GM13977 (cell line): ENCODE data around the gene TBC1D9.
A peak's percentile ranks its signal among the peaks of the same experiment; 100 is the strongest.

ENCODE experiments used
- DNase-seq: peaks from one replicate; pipeline ENCODE4 v3.0.0; 2012; ENCODE audit warnings: low spot score
- CTCF ChIP-seq: IDR thresholded peaks from 2 replicates; pipeline ENCODE4 v1.5.1; 2012; ENCODE audit warnings: mild to moderate bottlenecking, control low read depth; ENCODE audit not compliant: insufficient read depth; ENCODE audit errors: extremely low read depth, missing control alignments
- in situ Hi-C: fragments of 300-500 bp; cut with MboI; formaldehyde crosslinking; loops from one replicate; pipeline ENCODE4 v1.12.0; 2022; ENCODE audit warnings: low sequenced_read_pairs, low pct_unique_long_range_greater_than_20kb, mixed read lengths, inconsistent platforms; ENCODE audit not compliant: unreplicated experiment

TBC1D9 gene

DNA sequence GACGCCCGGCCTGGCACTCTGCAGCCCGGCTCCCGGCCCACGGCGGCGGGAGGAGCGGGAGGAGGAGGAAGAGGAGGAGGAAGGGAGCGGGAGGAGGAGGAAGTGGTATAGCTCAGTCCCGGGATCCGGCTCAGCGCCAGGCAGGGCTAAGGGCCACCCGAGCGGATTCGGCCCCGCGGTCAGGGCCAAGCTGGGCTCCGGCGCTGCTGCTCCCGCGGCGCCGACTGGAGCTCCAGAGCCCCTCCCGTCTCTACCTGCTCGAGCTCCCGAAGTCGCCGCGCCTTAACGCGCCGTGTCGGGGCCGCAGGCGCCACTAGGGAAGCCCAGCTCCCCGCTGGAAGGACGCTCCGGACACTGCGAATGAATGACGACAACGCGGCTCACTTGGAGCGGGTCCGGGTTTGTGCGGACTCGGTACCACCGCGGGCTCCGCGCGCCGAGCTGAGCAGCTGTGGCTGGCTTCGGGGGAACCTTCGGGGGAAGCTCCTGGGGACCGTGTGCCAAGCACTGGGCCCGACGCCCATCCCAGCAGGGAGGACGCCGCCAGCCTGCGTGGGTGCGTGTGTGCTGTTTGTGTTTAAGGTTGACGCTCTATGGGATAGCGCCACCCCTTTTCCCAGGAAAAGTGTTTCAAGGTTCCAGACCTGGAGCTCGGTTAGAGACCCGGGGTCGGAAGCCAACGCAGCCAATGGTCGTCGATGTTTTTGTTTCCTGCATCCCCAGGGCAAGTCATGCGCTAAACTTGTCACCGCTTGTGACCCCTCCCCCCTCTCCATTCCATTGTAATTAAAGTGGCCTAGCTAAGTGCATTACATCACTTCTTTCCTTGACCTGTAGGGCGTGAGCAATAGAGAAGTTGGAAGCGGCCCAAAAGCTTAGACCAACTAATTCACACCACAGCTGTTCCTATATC lies at the start of gene TBC1D9:
Gene TBC1D9, minus strand, starts transcription at position 67 of the 913 bp plus-strand sequence. CDS start 340 bp downstream, outside the sequence.
- in situ Hi-C loops: no loop called here
- TF ChIP-seq CTCF: no peak
- DNase-seq: peak; percentile 39

GRCh38 chr4:140805293-140805692 lies 49.1 kb upstream of the TBC1D9 start:
- in situ Hi-C loops: no loop called here
- DNase-seq: no peak
- no peak for TF ChIP-seq CTCF

DNA sequence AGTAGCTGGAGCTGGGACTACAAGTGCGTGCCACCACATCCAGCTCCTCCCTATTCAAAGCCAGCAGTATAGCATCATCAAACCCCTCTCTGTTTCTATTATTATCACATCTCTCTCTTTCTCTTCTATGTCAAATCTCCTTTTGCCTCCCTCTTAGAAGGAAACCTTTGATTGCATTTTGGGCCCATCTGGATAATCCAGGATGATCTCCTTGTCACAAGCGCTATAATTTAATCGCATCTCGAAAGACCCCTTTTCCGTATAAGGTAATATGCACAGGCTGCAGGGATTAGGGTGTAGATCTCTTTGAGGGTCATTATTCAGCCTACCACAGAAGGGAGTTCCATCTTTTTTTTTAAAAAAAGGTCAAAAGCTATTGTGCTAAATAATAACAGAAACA lies 46.4 kb upstream of the TBC1D9 start:
- TF ChIP-seq CTCF: no peak
- in situ Hi-C loops: no loop called here
- no peak for DNase-seq

- no peak for DNase-seq
- no peak for TF ChIP-seq CTCF
- in situ Hi-C loops: no loop called here
Observed at GRCh38 chr4:140800666-140801065, 44.5 kb upstream of the TBC1D9 start.

DNA sequence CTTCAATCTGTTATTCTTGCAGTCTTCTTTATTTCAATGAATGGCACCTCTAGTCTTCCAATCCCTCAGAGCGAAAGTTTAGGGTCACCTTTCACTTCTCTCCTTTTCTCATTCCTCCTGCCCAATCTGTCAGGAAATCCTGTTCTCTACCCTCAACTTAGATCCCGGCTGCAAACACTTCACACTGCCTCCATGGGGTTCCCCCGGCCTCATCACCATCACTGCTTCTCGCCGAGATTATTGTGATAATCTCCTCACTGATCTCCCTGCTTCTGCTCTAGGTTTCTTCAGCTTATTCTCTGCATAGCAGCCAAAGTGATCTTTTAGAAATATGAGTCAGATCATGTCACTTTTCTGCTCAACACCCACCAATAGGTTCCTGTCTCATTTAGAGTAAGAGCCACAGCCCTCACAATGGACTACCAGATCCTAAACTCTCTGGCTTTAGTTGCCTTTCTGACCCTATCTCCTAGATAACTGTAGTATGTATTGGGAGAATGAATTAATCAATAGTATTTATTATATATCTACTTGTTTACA lies 43.6 kb upstream of the TBC1D9 start:
- DNase-seq: no peak
- no peak for TF ChIP-seq CTCF
- in situ Hi-C loops: no loop called here

DNA sequence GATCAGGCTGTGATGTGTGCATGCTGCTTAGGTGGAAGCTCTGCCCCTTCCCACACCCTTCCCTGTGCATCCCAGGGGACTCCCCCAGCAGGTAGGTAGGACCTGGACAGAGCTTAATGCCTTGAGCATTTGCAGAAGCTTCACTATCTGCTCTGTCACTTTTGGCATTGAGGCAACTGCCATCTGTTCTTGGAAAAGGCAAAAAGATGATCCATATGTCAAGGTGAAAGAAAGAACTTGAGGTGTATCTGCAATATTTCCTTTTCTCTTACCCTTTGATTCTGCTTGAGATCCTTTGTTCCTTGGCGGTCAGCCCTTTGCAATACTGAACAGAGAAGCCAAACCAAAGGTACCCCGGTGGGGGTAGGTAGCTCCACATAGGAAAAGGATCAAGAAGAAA lies 37.1 kb upstream of the TBC1D9 start:
- no peak for DNase-seq
- TF ChIP-seq CTCF: no peak
- in situ Hi-C loops: no loop called here
